HG02610 (cell line): ENCODE measurements around the gene JAK2.
"Not testable (repeated sequence)": the region's sequence is repeated elsewhere in the genome, so short reads cannot be mapped to it uniquely, and the experiment has no call there.

Source experiments
- ATAC-seq: cut with Tn5 transposase; IDR thresholded peaks from one replicate; pipeline ENCODE4 v1.9.1; 2021; ENCODE audit warnings: mild to moderate bottlenecking, moderate library complexity; ENCODE audit not compliant: unreplicated experiment

The JAK2 gene

GRCh38 chr9:5041390-5042115 lies 56.5 kb downstream of the JAK2 start:
- no peak for ATAC-seq

GRCh38 chr9:5042661-5043178 lies 57.6 kb downstream of the JAK2 start:
- no peak for ATAC-seq

- no peak for ATAC-seq
These were observed 58.3 kb downstream of the JAK2 start for GRCh38 chr9:5043381-5043780.

- ATAC-seq: no peak
These were observed 59.1 kb downstream of the JAK2 start for GRCh38 chr9:5044160-5044559.

GRCh38 chr9:5052838-5053237 lies 67.8 kb downstream of the JAK2 start:
- ATAC-seq: no peak

GRCh38 chr9:5062631-5063030 lies 77.6 kb downstream of the JAK2 start:
- no peak for ATAC-seq

GRCh38 chr9:5072871-5073270 lies 87.8 kb downstream of the JAK2 start:
- ATAC-seq: no peak

- ATAC-seq: no peak
These were observed 88.6 kb downstream of the JAK2 start for GRCh38 chr9:5073701-5074100.

- no peak for ATAC-seq
These were observed 100.9 kb downstream of the JAK2 start for GRCh38 chr9:5085993-5086392.

GRCh38 chr9:5089737-5090136 lies 104.7 kb downstream of the JAK2 start:
- no peak for ATAC-seq

- ATAC-seq: no peak
These were observed 110.7 kb downstream of the JAK2 start for GRCh38 chr9:5095795-5096194.

GRCh38 chr9:5099466-5099865 lies 114.4 kb downstream of the JAK2 start:
- no peak for ATAC-seq

GRCh38 chr9:5101127-5101526 lies 116.1 kb downstream of the JAK2 start:
- ATAC-seq: not testable (repeated sequence)

- not testable (repeated sequence) for ATAC-seq
These were observed 121.4 kb downstream of the JAK2 start for GRCh38 chr9:5106517-5106916.

GRCh38 chr9:5110867-5111681 lies 126.0 kb downstream of the JAK2 start:
- no peak for ATAC-seq

- no peak for ATAC-seq
These were observed 126.6 kb downstream of the JAK2 start for GRCh38 chr9:5111696-5112095.

- no peak for ATAC-seq
These were observed 127.1 kb downstream of the JAK2 start for GRCh38 chr9:5112109-5112592.

GRCh38 chr9:5112646-5113045 lies 127.6 kb downstream of the JAK2 start:
- ATAC-seq: no peak

GRCh38 chr9:5113523-5113922 lies 128.5 kb downstream of the JAK2 start:
- ATAC-seq: no peak

- ATAC-seq: no peak
These were observed 129.1 kb downstream of the JAK2 start for GRCh38 chr9:5113994-5114748.

- ATAC-seq: no peak
These were observed 137.0 kb downstream of the JAK2 start for GRCh38 chr9:5122116-5122515.
